Measurements from ENCODE around the gene TNFAIP8.
A peak's percentile ranks its signal among the peaks of the same experiment; 100 is the strongest.

The TNFAIP8 gene

DNA sequence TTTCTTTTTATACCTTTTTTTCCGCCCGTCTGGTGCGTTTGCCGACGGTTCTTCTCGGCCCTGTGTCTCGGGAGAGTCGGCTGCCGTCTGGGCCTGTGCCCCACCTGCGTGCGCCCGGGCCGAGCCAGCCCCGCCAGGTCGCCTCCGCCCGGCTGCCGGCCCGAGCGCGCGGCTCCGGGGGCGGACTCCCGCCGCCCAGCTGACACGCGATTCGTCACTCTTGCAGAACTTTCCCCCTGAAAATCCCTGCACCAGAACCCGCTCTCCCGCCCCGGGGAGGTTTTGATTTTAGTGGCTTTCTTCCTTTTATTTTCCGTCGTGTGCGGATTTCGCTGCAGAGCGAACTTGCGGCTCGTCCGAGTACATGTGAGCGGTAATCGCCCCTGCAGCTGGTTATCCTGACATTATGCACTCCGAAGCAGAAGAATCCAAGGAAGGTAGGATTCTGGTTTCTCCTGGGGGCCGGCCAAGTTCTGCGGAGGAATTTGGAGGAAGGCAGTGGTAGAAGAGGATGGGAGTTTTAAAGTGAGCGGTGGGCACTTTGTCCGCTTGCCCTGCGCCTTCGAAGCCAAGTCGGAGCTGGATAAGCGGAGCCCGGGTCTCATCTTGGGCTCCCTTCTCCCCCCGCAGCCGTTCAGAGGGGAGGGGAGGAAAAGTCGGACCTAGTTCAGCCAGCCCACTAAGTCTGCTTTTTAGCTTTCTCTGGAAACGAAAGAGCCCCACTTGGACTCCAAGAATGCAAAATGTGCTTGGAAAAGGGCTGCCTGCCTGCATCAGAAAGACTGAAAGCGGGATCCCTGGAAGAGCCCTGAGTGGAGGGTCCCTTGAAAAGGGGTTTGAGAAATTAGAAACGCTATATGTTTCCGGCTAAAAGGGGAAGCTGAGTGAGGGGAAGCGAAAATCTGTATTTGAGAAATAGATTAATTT, at the start of gene TNFAIP8:
TSS of gene TNFAIP8 (plus strand) at position 335 of the 927 bp plus-strand sequence. CDS start at position 407, 72 bp downstream.
- peak; percentile 79 for DNase-seq (ENCODE audit: low spot score)

DNA sequence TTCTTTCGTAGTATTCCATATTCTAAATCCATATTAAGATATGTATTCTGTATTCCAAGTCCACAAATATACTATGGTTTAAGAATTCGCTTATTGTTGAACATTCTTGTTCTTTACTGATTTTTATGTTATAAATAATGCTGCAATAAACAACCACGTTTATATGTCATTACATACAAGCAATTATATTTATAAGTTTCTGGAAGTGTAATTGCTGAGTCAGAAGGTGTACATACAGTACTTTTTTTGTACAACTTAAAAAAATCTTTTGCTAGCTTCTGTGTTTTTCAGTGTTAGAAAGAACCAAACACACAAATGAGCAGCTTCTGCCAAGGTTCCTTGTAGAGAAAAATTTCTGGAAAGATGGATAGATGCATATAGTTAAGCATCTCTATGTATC, 48.6 kb upstream of the TNFAIP8 start:
- no peak for DNase-seq (ENCODE audit: low spot score)

DNA sequence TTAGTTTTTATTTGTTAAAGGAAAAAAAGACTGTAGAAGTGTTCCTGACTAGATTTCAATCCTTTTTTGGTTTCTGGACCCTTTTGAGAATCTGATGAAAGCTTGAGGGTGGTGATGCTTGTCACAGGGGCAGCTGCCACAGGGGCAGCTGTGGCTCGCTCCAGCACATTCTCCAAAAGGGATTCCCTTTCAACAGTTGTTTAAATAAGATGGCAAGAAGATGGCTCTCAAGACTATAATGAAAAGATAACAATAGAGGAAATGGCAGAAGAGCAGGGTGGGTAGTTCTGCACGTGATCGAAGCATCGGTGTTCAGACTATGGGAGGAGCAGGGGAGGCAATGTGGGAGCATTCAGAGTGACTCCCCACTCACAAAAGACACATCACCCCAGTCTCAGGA, 46.5 kb upstream of the TNFAIP8 start:
- DNase-seq (ENCODE audit: low spot score): no peak

DNA sequence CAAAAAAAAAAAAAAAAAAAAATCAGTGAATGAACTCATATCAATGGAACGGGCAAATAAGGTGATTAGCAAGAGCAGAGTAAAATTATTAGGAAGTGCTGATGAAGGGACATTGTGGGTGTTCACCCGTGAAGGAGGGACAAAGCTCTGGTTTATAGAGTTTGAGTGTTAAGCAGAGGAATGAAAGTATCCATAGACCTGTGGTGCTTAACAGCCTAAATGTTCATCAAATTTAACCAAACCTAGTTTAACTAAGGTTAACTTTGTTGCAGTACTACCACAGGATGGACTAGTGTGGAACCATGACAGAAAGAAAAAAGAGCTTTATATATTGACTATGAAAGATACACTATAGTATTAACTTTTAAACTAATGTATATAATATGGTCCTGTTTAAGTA, 44.1 kb upstream of the TNFAIP8 start:
- DNase-seq (ENCODE audit: low spot score): no peak

DNA sequence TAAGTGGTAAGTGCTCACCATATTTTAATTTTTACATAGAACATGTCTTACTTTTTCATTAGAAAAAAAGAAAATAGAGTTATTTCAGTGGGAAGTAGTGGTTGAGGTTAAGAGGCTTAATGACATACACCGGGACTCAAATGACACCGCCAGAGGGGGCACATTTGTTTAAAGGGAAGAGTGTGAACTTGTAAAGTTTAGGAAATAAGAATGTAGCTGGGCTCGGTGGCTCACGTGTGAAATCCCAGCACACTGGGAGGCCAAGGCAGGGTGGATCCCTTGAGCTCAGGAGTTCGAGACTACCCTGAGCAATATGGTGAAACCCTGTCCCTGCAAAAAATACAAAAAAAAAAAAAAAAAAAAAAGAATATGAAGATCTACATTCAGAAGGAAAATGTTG, 43.4 kb upstream of the TNFAIP8 start:
- DNase-seq (ENCODE audit: low spot score): no peak

DNA sequence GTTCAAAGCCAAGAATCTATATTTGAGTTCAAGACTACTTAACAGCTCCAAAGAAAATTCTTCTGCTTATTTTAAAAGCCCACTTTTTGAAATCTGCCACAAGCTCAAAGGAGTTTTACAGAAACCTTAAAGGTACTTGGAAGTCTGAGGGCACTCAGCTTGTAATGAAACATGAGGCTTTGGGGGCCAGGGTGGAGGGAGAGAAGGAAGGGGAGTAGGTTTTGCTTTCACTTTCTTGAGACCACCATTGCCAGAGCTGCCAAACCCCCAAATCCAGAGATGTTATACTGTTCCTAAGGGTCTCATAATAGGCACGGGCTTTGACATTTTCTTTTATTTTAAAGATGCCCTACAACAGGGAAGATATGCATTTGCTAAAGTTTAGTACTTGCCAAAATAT, 42.6 kb upstream of the TNFAIP8 start:
- no peak for DNase-seq (ENCODE audit: low spot score)

DNA sequence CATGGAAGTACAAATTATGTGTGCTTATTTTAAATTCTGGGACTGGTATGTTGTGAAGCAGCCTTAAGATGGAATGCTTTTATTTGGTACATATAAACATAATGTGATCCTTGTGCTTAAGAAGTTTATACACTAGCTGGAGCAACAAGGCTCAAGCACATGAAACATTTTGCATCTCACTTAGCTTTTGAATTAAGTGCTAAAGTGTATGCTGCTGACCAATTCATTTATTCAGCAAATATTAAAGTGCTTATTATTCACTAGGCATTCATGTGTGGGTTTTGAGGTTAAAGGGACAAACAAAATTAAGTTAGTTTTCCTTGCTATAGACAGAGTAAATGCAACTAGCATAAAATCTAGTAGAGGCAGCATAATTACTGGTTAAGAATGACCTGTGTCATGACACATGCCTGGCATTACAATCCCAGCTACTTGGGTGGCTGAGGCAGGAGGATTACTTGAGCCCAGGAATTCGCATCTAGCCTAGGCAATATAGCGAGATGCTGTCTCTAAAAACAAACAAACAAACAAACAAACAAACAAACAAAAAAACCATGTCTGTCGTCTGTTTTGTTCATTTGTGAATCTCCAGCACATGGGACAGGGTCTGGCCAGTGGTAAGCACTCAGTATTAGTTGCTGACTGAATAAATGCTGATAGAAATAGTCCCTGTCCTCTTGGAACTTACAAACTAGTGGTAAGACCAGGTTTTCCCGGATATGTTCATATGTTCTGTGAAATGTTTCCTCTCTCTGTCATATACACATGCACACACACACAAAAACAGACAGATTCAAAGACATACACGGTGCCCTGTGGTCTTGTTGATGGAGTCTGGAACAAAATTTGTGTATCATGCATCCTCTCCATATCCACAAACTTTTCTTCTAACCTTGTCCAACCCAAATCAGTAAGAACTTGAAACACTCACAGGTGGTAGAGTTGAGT, 41.9 kb upstream of the TNFAIP8 start:
- no peak for DNase-seq (ENCODE audit: low spot score)

DNA sequence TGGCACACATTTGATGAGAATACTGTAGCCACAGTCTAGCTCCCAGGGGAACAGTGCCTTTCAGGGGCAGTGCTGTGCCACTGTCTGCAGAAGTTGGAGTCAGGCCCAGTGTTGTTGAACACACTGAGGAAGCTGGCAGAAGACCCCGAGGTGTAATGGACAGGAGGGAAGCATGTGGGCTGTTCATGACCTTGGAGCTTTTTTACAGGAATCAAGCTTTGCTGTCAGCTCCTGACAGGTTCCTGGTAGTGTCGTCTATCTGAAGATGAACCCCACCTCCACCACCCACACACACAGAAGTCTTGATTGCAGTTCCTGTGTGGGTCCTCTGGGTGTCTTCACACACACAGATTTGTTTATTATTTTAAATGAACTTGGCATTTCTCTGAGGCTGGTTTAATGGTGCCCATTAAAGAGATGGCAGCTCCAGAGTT, 40.3 kb upstream of the TNFAIP8 start:
- no peak for DNase-seq (ENCODE audit: low spot score)

DNA sequence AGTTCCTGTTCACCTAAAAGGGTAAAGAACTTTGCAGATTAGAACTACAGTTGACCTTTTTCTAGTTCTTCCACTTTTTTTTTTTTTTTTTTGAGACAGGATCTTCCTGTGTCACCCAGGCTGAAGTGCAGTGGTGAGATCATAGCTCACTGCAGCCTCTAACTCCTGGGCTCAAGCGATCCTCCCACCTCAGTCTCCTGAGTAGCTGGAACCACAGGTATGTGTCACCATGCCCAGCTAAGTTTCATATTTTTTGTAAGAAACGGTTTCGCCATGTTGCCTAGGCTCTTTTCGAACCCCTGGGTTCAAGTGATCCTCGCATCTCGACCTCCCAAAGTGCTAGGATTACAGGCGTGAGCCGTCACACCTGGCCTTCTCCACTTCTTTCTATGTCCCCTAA, 39.7 kb upstream of the TNFAIP8 start:
- no peak for DNase-seq (ENCODE audit: low spot score)

DNA sequence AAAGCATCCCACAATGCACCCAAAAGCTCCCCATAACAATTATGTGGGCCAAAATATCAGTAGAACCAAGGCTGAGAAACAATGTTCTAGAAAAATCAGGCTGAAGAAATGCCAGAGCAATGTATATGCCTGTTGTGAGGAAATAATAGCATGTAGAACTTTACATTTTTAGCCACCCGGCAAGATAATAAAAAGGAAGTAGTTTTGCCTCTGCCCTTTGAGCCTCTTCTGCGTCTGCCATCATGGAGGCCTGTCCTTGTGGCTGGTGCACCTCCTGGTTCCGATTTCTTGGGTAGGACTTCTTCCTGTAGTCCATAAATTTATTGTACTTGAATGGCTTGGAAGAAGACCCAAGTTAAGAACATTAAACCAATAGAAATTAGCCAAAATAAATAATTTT, 38.9 kb upstream of the TNFAIP8 start:
- no peak for DNase-seq (ENCODE audit: low spot score)

DNA sequence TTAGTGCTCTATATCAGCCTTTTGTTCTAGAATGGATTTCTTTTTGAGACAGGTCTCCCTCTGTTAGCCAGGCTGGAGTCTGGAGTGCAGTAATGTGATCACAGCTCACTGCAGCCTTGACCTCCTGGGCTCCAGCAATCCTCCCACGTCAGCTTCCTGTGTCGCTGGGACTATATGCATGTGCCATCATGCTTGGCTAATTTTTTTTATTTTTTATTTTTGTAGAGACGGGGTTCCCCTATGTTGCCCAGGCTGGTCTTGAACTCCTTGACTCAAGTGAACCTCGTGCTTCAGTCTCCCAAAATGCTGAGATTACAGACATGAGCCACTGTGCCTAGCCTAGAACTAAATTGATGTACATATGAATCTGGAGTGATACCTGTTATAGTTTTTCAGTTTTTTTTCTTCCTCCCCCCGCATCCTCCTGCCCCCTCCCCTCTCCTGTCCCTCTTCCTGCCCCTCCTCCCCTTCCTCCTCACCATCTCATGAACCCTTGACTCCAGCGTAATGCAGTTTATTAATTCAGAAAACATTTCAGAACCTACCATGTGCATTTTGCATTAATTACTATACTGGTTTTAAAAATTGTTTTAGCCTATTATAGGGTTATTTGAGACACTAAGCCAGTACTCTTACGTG, 37.4 kb upstream of the TNFAIP8 start:
- no peak for DNase-seq (ENCODE audit: low spot score)

DNA sequence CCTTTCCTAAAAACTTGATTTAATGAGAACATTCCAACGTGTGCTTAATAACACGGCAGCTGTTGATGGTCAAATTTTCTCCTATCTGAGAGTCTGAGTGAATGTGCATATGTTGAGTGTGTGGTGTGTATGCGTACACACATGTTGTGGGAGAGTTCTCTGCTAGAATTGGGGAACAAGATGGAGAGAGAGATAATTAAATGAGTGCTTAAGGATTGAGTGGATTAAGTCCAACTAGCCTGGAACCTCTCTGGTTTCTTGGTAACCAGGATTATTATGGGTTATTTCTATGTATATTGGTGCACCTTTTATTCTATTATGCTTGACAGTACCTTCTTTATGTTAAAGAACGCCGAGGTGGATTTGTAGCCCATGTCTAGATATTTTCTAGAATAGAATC, 36.4 kb upstream of the TNFAIP8 start:
- DNase-seq (ENCODE audit: low spot score): no peak

DNA sequence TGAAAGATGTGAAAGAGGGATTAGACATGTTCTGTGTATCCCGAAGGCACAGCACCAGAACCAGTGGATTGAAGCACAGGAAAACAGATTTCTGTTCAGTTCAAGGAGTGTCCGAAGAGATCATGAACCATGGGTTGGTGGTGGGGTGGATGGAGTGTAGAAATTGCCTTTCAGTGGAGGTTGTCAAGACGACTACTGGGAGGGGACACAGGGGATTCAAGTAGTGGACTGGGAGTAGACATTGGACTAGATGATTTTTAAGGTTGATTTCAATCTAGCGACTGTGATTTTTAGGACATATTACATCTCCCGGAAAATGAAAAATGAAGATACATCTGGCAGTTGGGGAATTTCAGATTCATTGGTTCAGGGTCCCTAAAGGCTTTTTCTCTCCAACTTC, 35.9 kb upstream of the TNFAIP8 start:
- no peak for DNase-seq (ENCODE audit: low spot score)

DNA sequence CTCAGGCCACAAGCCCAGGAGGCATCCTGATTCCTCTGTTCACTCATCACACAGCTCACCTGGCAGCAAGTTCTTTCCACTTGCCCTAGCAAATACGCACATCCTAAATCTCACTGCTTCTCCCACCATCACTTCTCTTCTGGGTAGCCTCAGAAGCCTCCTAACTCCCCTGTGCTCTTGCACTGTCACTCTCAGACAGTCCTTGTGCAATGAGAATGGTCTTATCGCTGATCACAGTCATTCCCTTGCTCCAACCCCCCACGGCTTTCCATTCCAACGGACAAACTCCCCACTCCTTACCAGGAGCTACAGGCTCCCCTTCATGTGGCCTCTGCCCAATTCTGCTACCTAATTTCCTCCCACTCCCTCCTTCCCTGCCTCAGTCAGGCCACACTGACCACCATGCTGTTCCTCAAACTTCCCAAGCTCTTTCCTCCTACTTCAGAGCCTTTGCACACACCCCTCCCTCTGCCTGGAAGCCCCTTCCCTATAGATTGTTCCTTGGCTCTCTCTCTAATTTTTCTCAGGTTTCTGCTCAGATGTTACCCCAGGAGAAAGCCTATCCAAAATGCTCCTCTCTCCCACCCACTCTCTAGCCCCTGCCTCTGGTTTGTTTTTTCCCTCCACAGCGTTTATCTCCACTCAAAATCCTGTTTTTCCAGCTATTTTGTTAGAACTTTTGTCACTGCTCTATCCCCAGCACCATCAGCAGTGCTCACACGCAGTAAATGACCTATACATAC, 34.1 kb upstream of the TNFAIP8 start:
- DNase-seq (ENCODE audit: low spot score): no peak

DNA sequence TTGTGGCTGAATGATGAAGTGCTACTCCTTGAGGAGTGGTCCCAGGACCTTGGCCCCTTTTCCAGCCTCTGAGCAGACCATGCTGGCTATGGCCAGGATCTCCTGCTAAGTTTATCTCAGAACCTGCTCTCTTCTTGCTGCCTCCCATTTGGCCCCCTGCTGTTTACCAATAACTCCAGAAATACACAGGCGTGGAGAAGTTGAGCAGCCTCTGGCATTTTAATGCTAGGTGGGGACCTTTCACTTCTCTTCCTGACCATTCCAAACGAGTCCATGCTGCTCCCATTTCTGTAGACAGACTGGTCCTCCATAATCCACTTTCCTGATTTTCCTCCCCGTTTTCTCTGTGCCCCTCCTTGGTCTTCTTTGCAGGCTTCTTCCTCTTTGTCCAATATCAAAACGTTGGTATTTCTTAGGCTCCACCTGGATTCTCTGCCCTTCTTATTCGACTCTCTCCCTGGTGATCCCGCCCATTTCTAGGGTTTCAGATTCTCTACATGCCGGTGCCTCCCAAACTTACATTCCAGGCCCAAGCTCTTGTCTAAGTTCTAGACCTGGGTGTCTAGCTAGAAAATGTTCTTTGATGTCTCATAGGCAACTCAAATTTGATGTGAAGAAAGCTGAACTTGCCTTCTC, 33.4 kb upstream of the TNFAIP8 start:
- DNase-seq (ENCODE audit: low spot score): no peak

DNA sequence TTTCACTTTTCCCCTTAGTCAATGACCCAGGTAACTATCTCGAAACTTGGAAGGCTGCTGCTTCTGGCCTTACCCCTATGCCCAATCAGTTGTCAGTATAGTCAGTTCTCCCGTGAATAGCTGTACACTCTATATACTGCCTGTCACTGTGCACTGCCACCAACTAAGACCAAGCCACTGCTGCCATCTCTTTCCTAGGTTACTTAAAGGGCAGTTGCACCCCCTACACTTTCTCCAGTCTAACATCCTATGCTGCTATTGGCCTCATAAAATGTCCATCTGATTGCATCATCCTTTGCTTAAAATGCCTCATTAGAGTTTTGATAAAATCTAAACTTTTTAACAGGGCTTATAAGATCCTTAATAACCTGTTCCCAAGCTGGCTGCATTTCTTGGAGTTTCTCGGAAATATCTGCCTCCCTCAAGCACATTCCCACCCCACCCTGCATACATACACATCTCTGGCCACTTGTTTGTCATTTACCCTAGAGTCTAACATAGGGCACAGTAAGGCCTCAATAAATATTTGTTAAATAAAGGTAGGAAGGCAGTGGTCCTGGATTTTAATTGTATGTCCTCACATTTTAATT, 32.8 kb upstream of the TNFAIP8 start:
- DNase-seq (ENCODE audit: low spot score): no peak

DNA sequence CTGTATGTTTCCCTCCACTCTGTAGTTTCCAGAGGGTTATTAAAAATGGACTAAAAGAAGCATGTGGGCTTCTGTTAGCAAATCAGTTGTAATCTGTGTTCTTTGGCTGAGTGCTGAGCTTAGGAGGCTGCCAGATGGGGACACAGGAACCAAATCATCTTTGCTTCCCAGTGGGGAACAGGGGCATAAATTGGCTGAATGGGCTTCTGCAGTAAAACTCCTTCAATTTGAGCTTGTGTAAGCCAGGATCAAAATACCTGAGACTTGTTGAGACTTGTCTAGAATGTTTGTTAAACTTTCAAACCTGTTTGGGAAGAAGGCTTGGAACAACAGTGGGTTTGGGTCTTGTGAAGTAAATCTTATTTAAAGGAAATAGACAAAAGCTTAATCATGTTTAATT, 32.2 kb upstream of the TNFAIP8 start:
- DNase-seq (ENCODE audit: low spot score): no peak

DNA sequence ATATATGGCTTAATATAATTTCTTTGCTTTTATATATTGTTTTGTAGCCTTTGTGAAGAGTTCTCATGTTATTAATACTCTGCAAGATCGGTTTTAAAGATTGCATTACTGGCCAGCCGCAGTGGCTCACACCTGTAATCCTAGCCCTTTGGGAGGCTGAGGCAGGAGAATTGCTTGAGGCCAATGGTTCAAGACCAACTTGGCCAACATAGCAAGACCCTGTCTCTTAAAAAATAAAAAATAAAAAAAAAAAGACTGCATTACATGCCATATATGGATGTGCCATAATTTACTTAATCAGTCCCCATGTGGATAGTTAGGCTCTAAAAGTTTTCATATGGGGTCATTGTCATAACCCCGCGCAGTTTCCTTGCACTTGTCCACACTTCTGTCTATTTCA, 31.0 kb upstream of the TNFAIP8 start:
- DNase-seq (ENCODE audit: low spot score): no peak

DNA sequence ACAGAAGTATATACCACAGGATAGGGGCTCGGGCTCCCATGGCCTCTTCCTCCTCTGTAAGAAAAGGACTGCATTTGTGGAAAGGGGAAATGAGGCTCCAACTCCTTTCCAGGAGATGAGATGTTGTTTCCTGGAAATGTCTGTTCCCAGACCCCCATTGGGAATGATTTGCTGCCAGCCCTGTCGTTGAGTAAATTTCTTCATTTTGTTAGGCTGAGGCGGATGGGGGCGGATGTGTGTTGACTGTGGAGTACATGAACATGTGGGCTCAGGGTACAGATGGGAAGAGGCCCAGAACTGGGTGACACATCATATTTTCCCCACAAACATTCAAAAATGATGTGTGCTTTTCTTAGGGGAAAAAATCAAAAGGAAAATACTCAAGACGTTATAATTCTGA, 28.8 kb upstream of the TNFAIP8 start:
- DNase-seq (ENCODE audit: low spot score): no peak

DNA sequence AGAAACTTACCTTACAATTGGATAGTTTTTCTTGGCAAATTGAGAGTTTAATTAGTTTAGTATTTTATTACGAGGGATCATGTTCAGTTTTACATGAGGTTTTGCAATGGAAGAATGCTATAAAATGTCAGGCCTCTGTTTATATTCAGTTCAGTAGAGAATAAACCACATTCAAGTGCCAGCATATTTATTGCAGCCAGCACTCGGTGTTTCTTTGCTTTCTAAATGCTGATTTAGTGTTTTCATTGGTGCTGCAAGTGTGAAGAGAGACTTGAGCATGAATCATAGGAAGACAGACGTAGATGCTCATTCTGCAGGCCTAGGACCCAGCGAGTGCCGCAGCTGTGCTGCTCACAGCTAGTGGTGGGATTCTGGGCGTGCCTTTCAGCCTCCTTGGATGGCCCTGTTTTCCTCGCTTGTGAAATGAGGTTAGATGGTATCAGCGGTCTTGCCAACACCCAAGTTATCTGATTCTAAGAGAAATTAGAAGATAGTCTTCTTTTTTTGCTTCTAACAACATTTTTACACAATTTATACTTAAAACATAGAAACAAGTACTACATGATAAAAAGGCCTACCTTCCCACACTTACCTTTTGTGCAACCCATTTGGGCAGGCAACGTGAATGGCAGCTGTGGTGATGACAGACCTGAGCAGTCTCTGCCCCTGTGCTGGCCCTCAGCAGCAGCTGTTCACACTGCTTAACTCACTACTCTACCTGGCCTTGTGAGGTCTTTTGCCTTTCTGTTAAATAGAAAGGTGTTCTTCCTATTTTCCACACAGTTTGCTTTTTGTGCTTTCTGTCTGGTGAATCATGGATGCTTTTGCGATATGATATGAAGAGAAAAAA, 26.8 kb upstream of the TNFAIP8 start:
- no peak for DNase-seq (ENCODE audit: low spot score)
